Trophoblast cell (in vitro differentiated cells and primary cell): ENCODE measurements around the gene GOLGA8Q. TPM values are rescaled to one million over a fixed set of nuclear protein-coding genes. Genes with fewer than 3 reads are reported as not detected.
"Not testable (repeated sequence)": the region's sequence is repeated elsewhere in the genome, so short reads cannot be mapped to it uniquely, and the experiment has no call there.

ENCODE experiments used
- DNase-seq, 2 donors: peaks; one replicate each; pipeline ENCODE4 v3.0.0-alpha.2; 2016
- H2AFZ ChIP-seq: 2 replicates; pipeline ENCODE4 v1.6.1; 2013; ENCODE audit warnings: low read length, moderate library complexity, mild to moderate bottlenecking; ENCODE audit not compliant: insufficient read depth, poor library complexity
- H2AK5ac ChIP-seq: 2 replicates; pipeline ENCODE4 v1.6.1; 2013; ENCODE audit warnings: mild to moderate bottlenecking, low read length
- H2BK120ac ChIP-seq: 2 replicates; pipeline ENCODE4 v1.6.1; 2013; ENCODE audit warnings: low read length, mild to moderate bottlenecking, moderate library complexity; ENCODE audit not compliant: insufficient read depth, poor library complexity
- H2BK12ac ChIP-seq: 2 replicates; pipeline ENCODE4 v1.6.1; 2013; ENCODE audit warnings: mild to moderate bottlenecking, low read length, moderate library complexity
- H2BK5ac ChIP-seq: 2 replicates; pipeline ENCODE4 v1.6.1; 2013; ENCODE audit warnings: low read length, low read depth, moderate library complexity, mild to moderate bottlenecking; ENCODE audit not compliant: poor library complexity
- H3K14ac ChIP-seq: 2 replicates; pipeline ENCODE4 v1.6.1; 2013; ENCODE audit warnings: mild to moderate bottlenecking, low read length
- H3K18ac ChIP-seq: 2 replicates; pipeline ENCODE4 v1.6.1; 2013; ENCODE audit warnings: mild to moderate bottlenecking, low read length
- H3K23ac ChIP-seq: 2 replicates; pipeline ENCODE4 v1.6.1; 2013; ENCODE audit warnings: low read length
- H3K27ac ChIP-seq: 2 replicates; pipeline ENCODE4 v1.5.1; 2013; ENCODE audit warnings: low read depth, mild to moderate bottlenecking, inconsistent platforms, low read length, moderate library complexity
- H3K27me3 ChIP-seq: 2 replicates; pipeline ENCODE4 v1.6.1; 2013; ENCODE audit warnings: inconsistent platforms, mild to moderate bottlenecking, low read length, moderate library complexity; ENCODE audit not compliant: insufficient read depth
- H3K36me3 ChIP-seq, 2 experiments: 1 replicate in 1 of 2; 2 replicates in 1 of 2; pipeline ENCODE4 v1.6.1; 2013; ENCODE audit warnings: low read length in 2 of 2, mild to moderate bottlenecking in 2 of 2, moderate library complexity in 1 of 2; ENCODE audit not compliant: insufficient read depth in 2 of 2, control insufficient read depth in 1 of 2
- H3K4ac ChIP-seq: 2 replicates; pipeline ENCODE4 v1.6.1; 2013; ENCODE audit warnings: low read depth, mild to moderate bottlenecking, low read length, moderate library complexity
- H3K4me1 ChIP-seq, 2 experiments: 1 replicate in 1 of 2; 2 replicates in 1 of 2; pipeline ENCODE4 v1.6.1; 2013; ENCODE audit warnings: low read length in 2 of 2, mild to moderate bottlenecking in 2 of 2, moderate library complexity in 1 of 2; ENCODE audit not compliant: insufficient read depth in 2 of 2, control insufficient read depth in 1 of 2
- H3K4me2 ChIP-seq: 2 replicates; pipeline ENCODE4 v1.6.1; 2013; ENCODE audit warnings: inconsistent platforms, mild to moderate bottlenecking, low read length, moderate library complexity
- H3K4me3 ChIP-seq: 2 replicates; pipeline ENCODE4 v1.5.1; 2013; ENCODE audit warnings: mild to moderate bottlenecking, low read depth, low read length, inconsistent platforms
- H3K79me1 ChIP-seq: one replicate; pipeline ENCODE4 v1.6.1; 2013; ENCODE audit warnings: low read length
- H3K79me2 ChIP-seq: 2 replicates; pipeline ENCODE4 v1.6.1; 2013; ENCODE audit warnings: low read length, mild to moderate bottlenecking; ENCODE audit not compliant: control insufficient read depth, insufficient read depth, poor library complexity
- H3K9ac ChIP-seq: 2 replicates; pipeline ENCODE4 v1.6.1; 2013; ENCODE audit warnings: mild to moderate bottlenecking, low read length
- H3K9me3 ChIP-seq: 2 replicates; pipeline ENCODE4 v1.6.1; 2013; ENCODE audit warnings: low read depth, mild to moderate bottlenecking, control low read depth, inconsistent platforms, low read length; ENCODE audit not compliant: insufficient read depth
- H4K12ac ChIP-seq: 2 replicates; pipeline ENCODE4 v1.6.1; 2013; ENCODE audit warnings: low read depth, mild to moderate bottlenecking, low read length, moderate library complexity
- H4K8ac ChIP-seq: 2 replicates; pipeline ENCODE4 v1.6.1; 2013; ENCODE audit warnings: low read depth, mild to moderate bottlenecking, low read length, moderate library complexity
- H4K91ac ChIP-seq: one replicate; pipeline ENCODE4 v1.6.1; 2013; ENCODE audit warnings: low read depth, mild to moderate bottlenecking, low read length, moderate library complexity
- WGBS: extraction: QIAGEN DNeasy Blood & Tissue Kit; methylation state at CpG from one replicate; pipeline ENCODE4 v1.1.7; 2013; ENCODE audit warnings: missing lambda C conversion rate; ENCODE audit not compliant: insufficient read length, insufficient coverage; ENCODE audit errors: extremely low coverage; 5-methylcytosine and 5-hydroxymethylcytosine counted together
- polyA plus RNA-seq: library from polyadenylated mRNA; stranded (reverse); fragments of 200-250 nt; gene quantifications from 2 replicates; pipeline ENCODE4 v1.2.3, GENCODE V29; 2013

GOLGA8Q gene
- polyA plus RNA-seq, result 0.30 and 0.31 TPM in 2 replicates

- H3K27ac ChIP-seq, H3K4me3 ChIP-seq, H2BK5ac ChIP-seq, H3K79me1 ChIP-seq, H2AK5ac ChIP-seq, H2AFZ ChIP-seq, H3K14ac ChIP-seq, H3K9ac ChIP-seq, H3K27me3 ChIP-seq, H3K79me2 ChIP-seq, H3K4ac ChIP-seq, DNase-seq, H4K12ac ChIP-seq, H3K9me3 ChIP-seq, H3K18ac ChIP-seq, H3K4me1 ChIP-seq, H3K36me3 ChIP-seq, H2BK12ac ChIP-seq, H3K4me2 ChIP-seq, H4K8ac ChIP-seq, H2BK120ac ChIP-seq, H4K91ac ChIP-seq, H3K23ac ChIP-seq: not testable (repeated sequence)
- WGBS, result no CpG with 5 or more reads among the region's 9 CpGs
Observed at GRCh38 chr15:30551750-30552149, at the start of gene GOLGA8Q. Gene GOLGA8Q, plus strand, starts transcription at chr15:30552050. Its CDS starts 28 bp downstream, at chr15:30552078.

GRCh38 chr15:30502904-30503781 lies 48.7 kb upstream of the GOLGA8Q start:
- not testable (repeated sequence) for H3K4me1 ChIP-seq, H3K4me3 ChIP-seq, H3K23ac ChIP-seq, H3K4ac ChIP-seq, H3K27ac ChIP-seq, H2AK5ac ChIP-seq, H4K8ac ChIP-seq, H4K91ac ChIP-seq, H3K27me3 ChIP-seq, H3K36me3 ChIP-seq, H4K12ac ChIP-seq, H3K79me1 ChIP-seq, DNase-seq, H3K18ac ChIP-seq, H3K14ac ChIP-seq, H3K4me2 ChIP-seq, H3K9ac ChIP-seq, H2AFZ ChIP-seq, H3K9me3 ChIP-seq, H2BK5ac ChIP-seq, H2BK12ac ChIP-seq, H2BK120ac ChIP-seq, H3K79me2 ChIP-seq
- WGBS, result no CpG with 5 or more reads among the region's 11 CpGs

- H3K36me3 ChIP-seq, H2AK5ac ChIP-seq, H2BK12ac ChIP-seq: not testable (repeated sequence)
Observed at GRCh38 chr15:30504162-30504843, 47.5 kb upstream of the GOLGA8Q start.

GRCh38 chr15:30514545-30514944 lies 37.3 kb upstream of the GOLGA8Q start:
- not testable (repeated sequence) for H3K27me3 ChIP-seq, H3K18ac ChIP-seq, H2BK5ac ChIP-seq, H3K36me3 ChIP-seq, H2AFZ ChIP-seq, H3K4me2 ChIP-seq, H3K4ac ChIP-seq, H4K12ac ChIP-seq, H4K91ac ChIP-seq, H3K79me1 ChIP-seq, H3K9me3 ChIP-seq, H3K4me3 ChIP-seq, H3K23ac ChIP-seq, H2BK12ac ChIP-seq, H3K79me2 ChIP-seq, H3K4me1 ChIP-seq, DNase-seq, H2BK120ac ChIP-seq, H3K9ac ChIP-seq, H2AK5ac ChIP-seq, H3K14ac ChIP-seq, H3K27ac ChIP-seq, H4K8ac ChIP-seq
- WGBS, result no CpG with 5 or more reads among the region's 4 CpGs

More at GRCh38 chr15:30504162-30504843, 47.5 kb upstream of the GOLGA8Q start:
- not testable (repeated sequence) for H3K9ac ChIP-seq, H4K91ac ChIP-seq, H3K27ac ChIP-seq, DNase-seq, H3K14ac ChIP-seq, H3K4me1 ChIP-seq, H3K4me2 ChIP-seq, H2BK5ac ChIP-seq, H3K9me3 ChIP-seq, H3K23ac ChIP-seq, H2BK120ac ChIP-seq, H3K79me2 ChIP-seq, H3K79me1 ChIP-seq, H3K4me3 ChIP-seq, H4K8ac ChIP-seq, H3K18ac ChIP-seq, H4K12ac ChIP-seq, H2AFZ ChIP-seq, H3K27me3 ChIP-seq, H3K4ac ChIP-seq
- no CpG with 5 or more reads among the region's 5 CpGs for WGBS
